Endometrial microvascular endothelial cells (primary cell): ENCODE measurements around the gene RNF34. TPM values are rescaled to one million over a fixed set of nuclear protein-coding genes. Genes with fewer than 3 reads are reported as not detected.

Source experiments
- in situ Hi-C: cut with HindIII; loops from 2 replicates; pipeline ENCODE4 v1.10.0; 2017; ENCODE audit warnings: low sequenced_read_pairs, low pct_unique_long_range_greater_than_20kb; ENCODE audit errors: inconsistent ontology term
- total RNA-seq: library from RNA; depleted of rRNA; stranded (reverse); fragments of >200 nt; gene quantifications from one replicate; pipeline ENCODE4 v1.2.3, GENCODE V29; 2015; ENCODE audit errors: inconsistent ontology term

The RNF34 gene
- total RNA-seq, 1 donor from 2014 or later, result 65.5 TPM

GRCh38 chr12:121454921-121455320 lies 55.0 kb downstream of the RNF34 start:
- in situ Hi-C loops, result no loop called here

- in situ Hi-C loops, result no loop called here
Measured at GRCh38 chr12:121455766-121456420, 56.0 kb downstream of the RNF34 start.

GRCh38 chr12:121456551-121456950 lies 56.6 kb downstream of the RNF34 start:
- in situ Hi-C loops, result no loop called here

- in situ Hi-C loops, result no loop called here
Measured at GRCh38 chr12:121461048-121461447, 61.1 kb downstream of the RNF34 start.

GRCh38 chr12:121464331-121464730 lies 64.4 kb downstream of the RNF34 start:
- in situ Hi-C loops, result no loop called here

GRCh38 chr12:121465921-121466793 lies 66.2 kb downstream of the RNF34 start:
- in situ Hi-C loops, result no loop called here

- in situ Hi-C loops, result no loop called here
Measured at GRCh38 chr12:121466794-121467637, 67.1 kb downstream of the RNF34 start.

GRCh38 chr12:121467638-121468498 lies 68.0 kb downstream of the RNF34 start:
- in situ Hi-C loops, result no loop called here

GRCh38 chr12:121468499-121468801 lies 68.5 kb downstream of the RNF34 start:
- in situ Hi-C loops, result no loop called here

GRCh38 chr12:121470751-121471150 lies 70.8 kb downstream of the RNF34 start:
- in situ Hi-C loops, result no loop called here

- in situ Hi-C loops, result no loop called here
Measured at GRCh38 chr12:121472150-121472905, 72.4 kb downstream of the RNF34 start.

Other genes starting within 250 kb of the RNF34 start
- 49.0 TPM for gene P2RX4, start 190.0 kb upstream of the RNF34 start, total RNA-seq
- gene CAMKK2, start 103.4 kb upstream of the RNF34 start, total RNA-seq, result 39.9 TPM
- 187 TPM for gene ANAPC5, start 47.7 kb upstream of the RNF34 start, total RNA-seq
- gene KDM2B, start 180.9 kb downstream of the RNF34 start, total RNA-seq, result 25.6 TPM
- 46.9 TPM for gene ORAI1, start 226.4 kb downstream of the RNF34 start, total RNA-seq